HFF-Myc (cell line): ENCODE data around the gene GRID1.

Experiments
- DNase-seq: peaks from one replicate; pipeline ENCODE4 v3.0.0-alpha.2; 2011; ENCODE audit warnings: low read depth; ENCODE audit errors: extremely low read depth
- H3K4me3 ChIP-seq: replicated peaks from 2 replicates; pipeline ENCODE4 v1.5.1; 2011; ENCODE audit warnings: low read depth, mild to moderate bottlenecking, control low read depth, low read length
- TF ChIP-seq, protein P1 (sequence below): IDR thresholded peaks from 2 replicates; pipeline ENCODE4 v1.5.1; 2012; ENCODE audit warnings: mild to moderate bottlenecking, low read depth, low read length, control low read depth; ENCODE audit errors: missing control alignments

The GRID1 gene

DNA sequence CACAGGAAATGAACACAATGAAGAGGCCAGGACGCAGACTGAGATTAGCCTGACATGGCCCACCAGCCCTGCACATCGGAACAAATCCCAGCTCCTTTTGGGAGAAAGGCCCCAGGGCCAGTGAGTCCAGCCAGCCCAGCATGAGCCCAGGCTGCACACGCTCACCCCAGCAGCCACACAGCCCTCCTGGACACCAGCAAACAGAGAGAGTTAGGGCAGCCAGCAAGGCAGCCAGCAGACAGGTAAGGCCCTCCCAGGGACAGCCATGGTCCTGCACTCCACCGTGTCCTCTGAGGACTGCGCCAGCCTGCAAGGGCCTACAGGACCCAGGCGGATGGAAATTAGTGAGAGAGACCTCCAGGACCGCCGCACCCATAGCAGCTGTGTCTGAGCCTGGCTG lies 8.1 kb upstream of the GRID1 start:
- no peak overlapping the region for H3K4me3 ChIP-seq
- TF ChIP-seq, protein P1, sequence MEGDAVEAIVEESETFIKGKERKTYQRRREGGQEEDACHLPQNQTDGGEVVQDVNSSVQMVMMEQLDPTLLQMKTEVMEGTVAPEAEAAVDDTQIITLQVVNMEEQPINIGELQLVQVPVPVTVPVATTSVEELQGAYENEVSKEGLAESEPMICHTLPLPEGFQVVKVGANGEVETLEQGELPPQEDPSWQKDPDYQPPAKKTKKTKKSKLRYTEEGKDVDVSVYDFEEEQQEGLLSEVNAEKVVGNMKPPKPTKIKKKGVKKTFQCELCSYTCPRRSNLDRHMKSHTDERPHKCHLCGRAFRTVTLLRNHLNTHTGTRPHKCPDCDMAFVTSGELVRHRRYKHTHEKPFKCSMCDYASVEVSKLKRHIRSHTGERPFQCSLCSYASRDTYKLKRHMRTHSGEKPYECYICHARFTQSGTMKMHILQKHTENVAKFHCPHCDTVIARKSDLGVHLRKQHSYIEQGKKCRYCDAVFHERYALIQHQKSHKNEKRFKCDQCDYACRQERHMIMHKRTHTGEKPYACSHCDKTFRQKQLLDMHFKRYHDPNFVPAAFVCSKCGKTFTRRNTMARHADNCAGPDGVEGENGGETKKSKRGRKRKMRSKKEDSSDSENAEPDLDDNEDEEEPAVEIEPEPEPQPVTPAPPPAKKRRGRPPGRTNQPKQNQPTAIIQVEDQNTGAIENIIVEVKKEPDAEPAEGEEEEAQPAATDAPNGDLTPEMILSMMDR = no peak
- DNase-seq = no peak

DNA sequence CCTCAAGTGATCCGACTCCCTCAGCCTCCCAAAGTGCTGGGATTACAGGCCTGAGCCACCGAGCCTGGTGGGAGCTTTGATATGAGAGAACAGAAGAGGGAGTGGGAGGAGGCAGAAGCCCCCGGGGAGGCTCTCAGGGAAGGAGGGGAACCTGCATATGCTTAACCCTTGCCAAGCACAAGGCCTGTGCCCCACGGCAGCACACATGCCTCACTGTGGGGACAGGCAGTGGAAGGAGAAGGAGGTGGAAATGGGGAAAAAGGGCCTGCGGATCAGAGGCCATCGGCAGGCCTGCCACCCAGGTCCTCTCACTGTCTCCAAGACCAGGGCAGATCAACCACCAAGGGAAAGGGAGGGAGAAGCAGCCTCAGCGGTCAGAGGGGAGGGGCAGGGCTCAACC lies 7.2 kb upstream of the GRID1 start:
- H3K4me3 ChIP-seq = no peak overlapping the region
- TF ChIP-seq, protein P1 = no peak
- no peak for DNase-seq

DNA sequence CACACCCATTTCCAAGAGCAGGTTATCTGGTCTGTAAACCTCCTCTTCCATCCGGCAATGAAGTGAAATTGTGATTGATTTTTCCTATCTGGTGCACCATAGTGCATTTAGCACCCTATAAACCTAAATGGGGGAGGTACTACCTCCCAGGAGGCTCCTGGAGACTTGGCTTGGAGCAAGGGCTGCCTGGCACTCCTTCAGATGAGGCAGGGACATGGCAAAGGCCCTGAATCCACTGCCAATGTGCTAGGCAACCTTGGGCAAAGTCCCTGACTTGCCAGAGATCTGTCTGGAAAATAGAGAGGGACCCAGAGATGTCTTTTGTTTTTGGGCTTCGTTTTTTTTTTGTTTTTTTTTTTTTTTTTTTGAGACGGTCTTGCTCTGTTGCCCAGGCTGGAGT lies 6.7 kb upstream of the GRID1 start:
- DNase-seq = no peak
- TF ChIP-seq, protein P1 = no peak
- no peak overlapping the region for H3K4me3 ChIP-seq

DNA sequence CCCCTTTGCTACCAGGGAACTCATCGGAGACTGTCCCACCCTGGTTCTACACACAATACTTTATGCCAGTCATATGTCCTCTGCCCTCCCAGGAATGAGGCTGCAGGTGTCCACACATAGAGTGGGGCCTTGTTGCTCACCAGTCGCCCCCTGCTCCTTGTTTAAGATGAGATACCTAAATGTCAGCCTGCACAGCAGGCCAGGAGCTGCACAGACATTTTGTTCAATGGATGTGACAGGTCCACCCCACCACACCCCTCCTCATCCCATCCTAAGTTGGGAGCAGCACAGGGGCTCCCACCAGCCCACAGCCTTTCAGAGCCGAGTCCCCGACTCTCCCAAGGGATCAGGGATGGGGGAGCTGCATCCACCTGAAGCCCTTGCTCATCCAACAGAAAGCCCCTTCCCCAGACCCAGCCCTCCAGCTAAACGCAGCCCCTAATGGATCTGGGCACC lies 6.2 kb upstream of the GRID1 start:
- TF ChIP-seq, protein P1 = no peak
- DNase-seq = no peak
- H3K4me3 ChIP-seq = no peak overlapping the region

DNA sequence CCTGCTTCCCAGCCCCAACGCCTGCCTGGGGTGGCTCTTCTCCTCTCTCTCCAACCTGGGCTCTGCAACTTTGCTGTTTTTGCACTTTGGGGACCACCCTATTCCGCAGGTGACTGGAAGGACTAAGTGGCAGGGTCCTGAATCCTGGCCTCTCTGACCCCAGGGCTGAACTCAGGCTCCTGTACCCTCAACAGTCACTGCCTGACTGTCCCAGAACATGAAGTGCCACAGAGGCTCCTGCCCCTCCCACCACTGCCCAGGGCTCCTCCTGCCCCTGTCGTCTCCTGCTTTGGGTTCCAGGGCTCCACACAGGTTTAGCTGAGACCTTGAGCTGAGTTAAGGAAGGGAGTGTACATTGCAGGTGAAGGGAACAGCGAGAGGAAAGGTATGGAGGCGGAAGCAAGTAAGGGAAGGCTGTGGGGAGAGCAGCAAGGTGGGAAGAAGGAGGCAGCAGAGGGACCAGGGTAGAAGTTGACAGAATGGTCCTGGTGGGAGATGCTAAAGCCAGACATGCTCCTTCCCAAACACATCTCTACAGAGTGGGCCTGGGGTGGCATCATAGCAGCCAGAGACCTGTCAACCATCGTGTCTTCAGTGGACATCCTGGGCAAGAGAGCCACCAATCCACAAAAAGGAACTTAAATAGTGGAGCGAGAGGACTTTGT lies 5.7 kb upstream of the GRID1 start:
- TF ChIP-seq, protein P1 = no peak
- H3K4me3 ChIP-seq = no peak overlapping the region
- DNase-seq = no peak

DNA sequence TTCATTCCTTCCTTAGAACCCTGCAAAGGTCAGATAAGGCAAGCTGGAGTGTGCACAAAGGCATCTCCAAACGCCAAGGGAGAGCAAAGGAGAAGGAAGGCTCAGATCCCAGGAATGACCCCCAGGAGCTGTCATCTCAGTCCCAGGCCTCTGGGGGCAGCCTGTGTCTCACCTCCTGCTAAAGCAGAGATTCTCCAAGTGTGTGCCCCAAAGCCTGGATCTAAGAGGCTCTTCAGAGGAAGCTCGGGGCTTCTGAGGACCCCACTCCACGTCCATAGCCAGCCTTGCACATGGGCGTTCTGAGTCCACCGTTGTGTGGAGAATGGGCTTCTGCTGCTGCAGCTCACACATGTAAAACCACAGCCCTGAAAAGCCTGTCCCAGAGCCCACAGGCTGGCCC lies 5.1 kb upstream of the GRID1 start:
- no peak overlapping the region for H3K4me3 ChIP-seq
- TF ChIP-seq, protein P1 = no peak
- no peak for DNase-seq

DNA sequence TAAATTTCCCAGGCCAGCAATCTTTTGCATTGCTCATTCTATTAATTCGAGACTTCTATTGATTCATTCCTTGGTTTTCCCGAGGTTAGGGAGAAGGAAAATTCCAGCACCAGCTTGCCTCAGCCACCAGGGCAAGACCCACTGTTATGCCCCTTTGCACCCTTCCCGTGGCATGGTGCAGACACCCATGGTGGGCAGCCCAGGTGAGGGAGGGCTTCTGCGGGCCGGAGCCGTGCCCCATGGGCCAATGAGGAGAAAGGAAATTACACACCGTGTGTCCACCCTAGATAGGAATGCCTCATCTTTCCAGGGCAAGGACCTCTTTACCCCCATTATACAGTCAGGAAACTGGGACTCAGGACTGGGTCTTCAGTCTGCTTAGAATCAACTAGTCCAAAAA lies 4.5 kb upstream of the GRID1 start:
- TF ChIP-seq, protein P1 = no peak
- no peak for DNase-seq
- H3K4me3 ChIP-seq = no peak overlapping the region
